Measurements from ENCODE around the gene PNPLA6.

GRCh38 chr19:7579182-7579581 lies 43.7 kb downstream of the PNPLA6 start:
- TF ChIP-seq POLR2A (IDR thresholded peaks at IDR 0.05) (no peak), CTCF (IDR thresholded peaks at IDR 0.05) (no peak)

Measured in heart left ventricle (tissue), 13 donors.